GM19240 (cell line): ENCODE data around the gene MOV10.
A peak's percentile ranks its signal among the peaks of the same experiment; 100 is the strongest.

Source experiments
- DNase-seq: peaks from one replicate; pipeline ENCODE4 v3.0.0; 2011; ENCODE audit warnings: low spot score; ENCODE audit not compliant: insufficient read length

MOV10 gene

GRCh38 chr1:112699425-112700144 lies 25.1 kb downstream of the MOV10 start:
- no peak for DNase-seq

GRCh38 chr1:112700290-112701226 lies 26.1 kb downstream of the MOV10 start:
- peak; percentile 51 for DNase-seq

GRCh38 chr1:112701227-112702066 lies 27.0 kb downstream of the MOV10 start:
- DNase-seq = no peak

- no peak for DNase-seq
Measured at GRCh38 chr1:112702067-112702395, 27.6 kb downstream of the MOV10 start.

DNA sequence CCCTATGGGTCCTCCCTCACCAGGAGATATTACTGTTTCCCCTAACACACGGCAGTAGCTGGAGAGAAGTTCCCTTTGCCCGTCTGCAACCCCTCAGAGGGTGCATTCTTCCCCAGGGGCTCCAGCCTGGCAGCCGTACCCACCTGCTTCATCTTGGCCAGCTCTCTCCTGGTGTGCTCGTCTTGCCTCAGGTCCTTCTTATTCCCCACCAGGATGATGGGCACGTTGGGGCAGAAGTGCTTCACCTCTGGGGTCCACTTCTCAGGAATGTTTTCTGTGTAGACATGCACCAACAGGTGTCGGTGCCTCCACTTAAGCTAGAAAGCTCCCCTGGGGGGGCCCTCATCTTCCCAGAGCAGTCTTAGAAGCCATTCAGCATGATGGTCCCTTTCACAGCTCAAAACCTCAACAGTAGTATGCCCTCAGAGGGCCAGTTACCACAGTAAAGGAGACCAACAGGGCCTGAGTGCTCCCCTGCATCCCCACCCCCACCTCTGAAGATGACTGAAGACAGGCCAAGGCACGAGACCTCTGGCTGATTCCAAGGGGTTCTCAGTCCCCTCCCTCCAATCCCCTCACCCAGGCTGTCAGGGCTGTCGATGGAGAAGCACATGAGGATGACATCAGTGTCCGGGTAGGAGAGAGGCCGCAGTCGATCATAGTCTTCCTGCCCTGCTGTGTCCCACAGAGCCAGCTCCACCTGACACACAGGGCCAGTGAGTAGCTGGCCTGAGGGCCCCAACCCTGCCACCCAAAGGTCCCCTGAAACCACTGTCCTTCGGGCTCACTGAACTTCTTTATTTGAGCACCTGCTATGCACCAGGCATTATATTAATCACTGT lies 28.2 kb downstream of the MOV10 start:
- no peak for DNase-seq

DNA sequence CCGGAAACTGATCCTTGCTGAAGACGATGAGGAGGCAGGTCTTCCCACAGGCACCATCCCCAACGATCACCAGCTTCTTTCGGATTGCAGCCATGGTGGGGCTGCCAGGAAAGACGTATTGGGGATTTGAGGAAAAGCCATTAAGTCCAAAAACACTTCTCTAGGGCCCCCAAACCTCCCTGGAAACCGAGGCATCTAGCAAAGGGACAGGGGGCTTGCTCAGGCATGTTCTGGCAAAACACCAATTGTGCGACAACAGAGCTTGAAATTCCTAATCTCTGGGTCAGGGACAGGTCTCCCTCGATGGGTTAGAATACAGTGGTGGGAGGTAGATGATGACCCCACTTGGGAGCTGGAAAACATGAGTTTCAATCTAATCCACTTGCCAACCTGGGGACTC lies 29.2 kb downstream of the MOV10 start:
- no peak for DNase-seq

- DNase-seq = no peak
Measured at GRCh38 chr1:112704391-112704933, 30.0 kb downstream of the MOV10 start.

- peak; percentile 96 for DNase-seq
Measured at GRCh38 chr1:112704934-112705627, 30.6 kb downstream of the MOV10 start.

DNA sequence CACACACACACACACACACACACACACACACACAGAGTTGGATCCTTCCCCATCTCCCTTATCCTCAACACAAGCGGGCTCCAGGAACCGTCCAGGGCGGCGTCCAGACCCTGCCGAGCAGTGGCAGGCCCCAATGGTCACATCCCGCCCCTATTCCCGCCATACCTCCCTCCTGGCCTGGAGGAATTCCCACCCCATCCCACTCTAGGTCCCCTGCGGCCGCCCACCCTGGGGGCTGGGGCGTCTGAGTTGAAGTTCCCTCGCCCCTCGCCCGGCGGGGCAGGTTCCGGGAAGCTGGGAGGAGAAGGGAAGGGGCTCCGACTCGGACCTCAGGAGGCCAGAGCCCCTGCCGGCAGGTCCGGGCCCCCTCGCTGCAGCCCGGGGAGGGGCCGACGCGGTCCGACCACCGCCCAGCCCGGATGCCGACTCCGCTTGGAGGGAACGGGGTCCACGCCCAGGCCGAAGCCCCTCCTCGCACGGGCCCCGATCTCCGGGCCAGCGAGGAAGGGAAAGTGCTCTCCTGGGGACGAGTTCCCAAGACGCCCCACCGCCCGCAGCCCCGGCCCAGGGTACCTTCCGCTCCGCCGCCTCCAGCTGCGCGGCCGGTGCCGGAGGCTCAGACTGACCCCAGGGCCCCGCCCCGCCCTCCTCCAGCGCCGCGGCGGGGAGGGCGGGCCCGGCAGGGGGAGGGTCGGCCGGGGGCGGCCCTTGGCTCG lies 32.2 kb downstream of the MOV10 start, which contains the start of gene RHOC:
TSS of gene RHOC (minus strand) at position 623 of the 716 bp plus-strand sequence. CDS start 3,328 bp downstream, outside the sequence.
- DNase-seq = peak; percentile 52

- peak; percentile 67 for DNase-seq
Measured at GRCh38 chr1:112707221-112708001, 33.0 kb downstream of the MOV10 start.

DNA sequence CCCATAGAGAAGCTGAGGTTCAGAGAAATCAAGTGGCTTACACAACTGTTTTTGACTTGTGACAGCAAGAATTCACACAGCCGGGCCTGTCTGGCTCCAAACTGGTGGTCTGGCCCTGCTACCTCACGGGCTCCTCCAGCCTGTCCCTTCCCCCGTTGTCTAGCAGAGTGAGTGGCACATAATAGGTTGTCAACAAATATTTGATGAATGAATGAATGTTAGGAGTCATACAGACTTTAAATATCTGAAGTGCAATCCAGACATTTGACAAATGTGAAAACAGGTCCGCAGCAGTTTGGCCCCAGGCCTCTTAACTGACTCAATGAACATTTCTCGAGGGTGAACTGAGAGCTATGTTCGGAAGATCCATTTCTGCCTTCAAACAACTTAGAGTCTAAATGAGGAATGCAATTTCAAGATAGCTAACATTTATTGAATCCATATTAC lies 33.6 kb downstream of the MOV10 start:
- no peak for DNase-seq

GRCh38 chr1:112708489-112708888 lies 34.0 kb downstream of the MOV10 start:
- no peak for DNase-seq

DNA sequence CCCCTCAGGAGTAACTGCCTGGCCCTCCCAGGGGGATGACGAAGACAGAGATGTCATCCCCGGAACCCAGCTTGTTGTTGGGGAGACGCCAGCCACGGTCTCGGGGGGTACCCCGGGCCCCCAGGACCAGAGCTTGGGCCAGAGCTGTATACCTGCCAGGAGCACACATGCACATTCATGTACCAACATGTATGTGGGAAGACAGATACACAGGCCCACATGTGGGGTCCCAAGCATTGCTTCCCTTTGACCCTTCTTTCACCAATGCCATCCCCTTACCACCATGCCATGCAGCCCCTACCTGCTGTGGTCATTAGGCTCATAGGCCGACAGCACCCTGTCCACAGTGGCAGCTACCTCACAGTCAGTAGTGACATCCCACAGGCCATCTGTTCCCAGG lies 35.7 kb downstream of the MOV10 start:
- DNase-seq = no peak

DNA sequence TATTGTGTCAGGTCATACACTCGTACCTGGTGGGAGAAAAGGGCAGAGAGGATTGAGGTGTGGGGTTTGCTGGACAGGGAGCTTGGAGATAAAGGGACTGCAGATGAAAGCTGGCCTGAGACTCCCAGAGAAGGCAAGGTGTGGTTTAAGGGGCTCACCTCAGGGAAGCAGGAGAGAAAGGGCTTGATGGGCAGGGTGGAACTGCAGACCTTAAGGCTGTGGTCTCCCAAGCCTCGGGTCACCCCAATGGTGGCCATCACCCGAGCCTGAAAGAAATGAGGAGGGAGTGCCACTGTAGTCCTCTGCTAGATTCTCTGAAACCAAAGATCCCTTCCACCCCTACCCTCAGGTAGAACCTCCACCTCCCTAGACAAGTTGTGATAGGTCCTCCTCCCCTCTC lies 36.1 kb downstream of the MOV10 start:
- no peak for DNase-seq

GRCh38 chr1:112711041-112711440 lies 36.6 kb downstream of the MOV10 start:
- no peak for DNase-seq

DNA sequence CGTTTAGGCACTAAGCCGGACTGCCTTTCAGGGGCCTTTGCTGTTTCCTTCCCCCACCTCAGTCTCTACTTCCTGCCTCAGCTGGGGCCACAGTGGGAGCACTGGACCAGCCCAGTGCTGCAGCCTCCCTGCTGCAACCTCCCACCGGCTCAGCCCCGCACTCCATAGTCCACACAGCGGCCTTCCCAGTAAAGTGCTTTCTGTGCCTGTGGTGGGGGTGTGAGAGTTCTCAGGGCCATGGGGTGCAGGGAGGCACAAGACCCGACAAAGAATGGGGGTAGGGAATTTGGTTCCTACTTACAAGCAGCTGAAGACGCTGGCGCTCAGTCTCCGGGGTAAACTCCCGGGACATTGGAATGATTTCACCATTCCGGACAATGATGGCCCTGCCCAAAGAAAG lies 37.2 kb downstream of the MOV10 start:
- no peak for DNase-seq

GRCh38 chr1:112712191-112712590 lies 37.7 kb downstream of the MOV10 start:
- no peak for DNase-seq

GRCh38 chr1:112712701-112713128 lies 38.3 kb downstream of the MOV10 start:
- no peak for DNase-seq
